Neural progenitor cell (in vitro differentiated cells): ENCODE data around the gene NRG2. TPM values are rescaled to one million over a fixed set of nuclear protein-coding genes. Genes with fewer than 3 reads are reported as not detected.

Source experiments
- DNase-seq: peaks from one replicate; pipeline ENCODE4 v3.0.0-alpha.2; 2016; ENCODE audit warnings: low spot score
- H2AFZ ChIP-seq: fragments of 200-600 bp; sonication (generic); replicated peaks from 2 replicates; pipeline ENCODE4 v1.6.1; 2016; ENCODE audit warnings: antibody characterized with exemption
- H3F3A ChIP-seq: fragments of 200-600 bp; sonication (generic); 2 replicates; pipeline ENCODE4 v1.6.1; 2016; ENCODE audit warnings: antibody characterized with exemption, low read depth
- H3K27ac ChIP-seq: fragments of 200-600 bp; sonication (generic); 2 replicates; pipeline ENCODE4 v1.5.1; 2016; ENCODE audit warnings: mild to moderate bottlenecking
- H3K27me3 ChIP-seq: fragments of 200-600 bp; sonication (generic); 2 replicates; pipeline ENCODE4 v1.6.1; 2016; ENCODE audit warnings: mild to moderate bottlenecking, moderate library complexity
- H3K36me3 ChIP-seq: fragments of 200-600 bp; sonication (generic); 2 replicates; pipeline ENCODE4 v1.5.1; 2016
- H3K4me1 ChIP-seq: fragments of 200-600 bp; sonication (generic); 2 replicates; pipeline ENCODE4 v1.6.1; 2016; ENCODE audit warnings: mixed run types
- H3K4me2 ChIP-seq: fragments of 200-600 bp; sonication (generic); 2 replicates; pipeline ENCODE4 v1.6.1; 2016
- H3K4me3 ChIP-seq: fragments of 200-600 bp; sonication (generic); 2 replicates; pipeline ENCODE4 v1.5.1; 2016
- H3K79me2 ChIP-seq: fragments of 200-600 bp; sonication (generic); 2 replicates; pipeline ENCODE4 v1.6.1; 2016; ENCODE audit warnings: low read depth
- H3K9ac ChIP-seq: fragments of 200-600 bp; sonication (generic); 2 replicates; pipeline ENCODE4 v1.6.1; 2016
- H3K9me3 ChIP-seq: fragments of 200-600 bp; sonication (generic); 2 replicates; pipeline ENCODE4 v1.5.1; 2016; ENCODE audit warnings: low read depth
- H4K20me1 ChIP-seq: fragments of 200-600 bp; sonication (generic); 2 replicates; pipeline ENCODE4 v1.6.1; 2016; ENCODE audit warnings: low read depth
- H3K27ac Mint-ChIP-seq: 3 replicates; pipeline ENCODE4 v1.8.0; 2021; ENCODE audit warnings: mixed read lengths
- H3K27me3 Mint-ChIP-seq: 2 replicates; pipeline ENCODE4 v1.8.0; 2022; ENCODE audit warnings: low read depth, mild to moderate bottlenecking, inconsistent platforms, moderate library complexity, mixed read lengths; ENCODE audit not compliant: insufficient read depth
- H3K36me3 Mint-ChIP-seq: 3 replicates; pipeline ENCODE4 v1.8.0; 2021; ENCODE audit warnings: mixed read lengths
- H3K4me1 Mint-ChIP-seq: 3 replicates; pipeline ENCODE4 v1.8.0; 2021; ENCODE audit warnings: mixed read lengths
- H3K4me3 Mint-ChIP-seq: 3 replicates; pipeline ENCODE4 v1.8.0; 2021; ENCODE audit warnings: mild to moderate bottlenecking, moderate library complexity, mixed read lengths
- H3K9me3 Mint-ChIP-seq: 3 replicates; pipeline ENCODE4 v1.8.0; 2020; ENCODE audit warnings: mixed read lengths
- EZH2 ChIP-seq: fragments of 200-600 bp; sonication (generic); IDR thresholded peaks from 2 replicates; pipeline ENCODE4 v1.6.1; 2017; ENCODE audit warnings: antibody characterized with exemption, mild to moderate bottlenecking, moderate library complexity
- EZH2phosphoT487 ChIP-seq: fragments of 200-600 bp; sonication (generic); IDR thresholded peaks from 2 replicates; pipeline ENCODE4 v1.6.1; 2017; ENCODE audit warnings: antibody characterized with exemption
- total RNA-seq: library from RNA; depleted of rRNA; stranded (reverse); fragments of >200 nt; gene quantifications from 2 replicates; pipeline ENCODE4 v1.2.3, GENCODE V29; 2015; ENCODE audit warnings: low replicate concordance
- TF ChIP-seq, protein P1 (sequence below): fragments of 200-600 bp; sonication (generic); IDR thresholded peaks from 2 replicates; pipeline ENCODE4 v1.5.1; 2017; ENCODE audit warnings: antibody characterized with exemption, mild to moderate bottlenecking

Gene NRG2
- total RNA-seq, 1 donor from 2014 or later, result 0.13 TPM

- H3K27ac ChIP-seq, result no peak overlapping the region
- peaks cover 11% of the 10 kb centered on the region for H3K27me3 Mint-ChIP-seq
- no peak overlapping the region for H2AFZ ChIP-seq
- no peak for DNase-seq
- H3K36me3 ChIP-seq, result no peaks in the 10 kb centered on the region
- no peak overlapping the region for H3K27ac Mint-ChIP-seq
- no peak for TF ChIP-seq EZH2phosphoT487
- no peak for TF ChIP-seq EZH2
- H3K27me3 ChIP-seq, result peaks cover 89% of the 10 kb centered on the region
- no peaks in the 10 kb centered on the region for H3K9me3 Mint-ChIP-seq
- no peaks in the 10 kb centered on the region for H3K79me2 ChIP-seq
- H3F3A ChIP-seq, result no peaks in the 10 kb centered on the region
- H3K4me3 ChIP-seq, result no peak overlapping the region
- H4K20me1 ChIP-seq, result no peaks in the 10 kb centered on the region
- H3K4me2 ChIP-seq, result no peak overlapping the region
- H3K36me3 Mint-ChIP-seq, result no peaks in the 10 kb centered on the region
- no peaks in the 10 kb centered on the region for H3K4me1 Mint-ChIP-seq
- H3K9ac ChIP-seq, result no peak overlapping the region
- H3K9me3 ChIP-seq, result no peaks in the 10 kb centered on the region
- no peak overlapping the region for H3K4me3 Mint-ChIP-seq
- no peaks in the 10 kb centered on the region for H3K4me1 ChIP-seq
Measured at GRCh38 chr5:140083650-140084049, 40.6 kb upstream of the NRG2 start.

DNA sequence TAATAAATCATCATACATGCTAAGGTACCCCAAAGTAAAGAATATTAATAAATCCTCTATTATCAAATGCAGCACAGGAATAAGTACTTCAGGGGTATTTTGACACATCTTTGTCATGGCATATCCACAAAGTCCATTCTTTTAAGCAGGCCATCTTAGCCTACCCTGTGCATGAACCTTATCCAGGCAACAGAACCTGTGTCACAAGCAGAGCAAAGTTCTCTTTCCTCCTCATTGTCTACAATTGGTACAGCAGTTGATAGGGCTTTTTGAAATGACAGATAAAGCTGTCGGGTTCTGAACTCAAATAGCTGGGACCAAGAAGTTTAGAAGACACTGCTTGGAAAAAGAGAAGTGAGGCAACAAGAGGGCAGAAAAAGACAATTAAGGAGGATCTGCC is 40.0 kb upstream of the NRG2 start:
- H3K4me3 ChIP-seq, result no peak overlapping the region
- no peaks in the 10 kb centered on the region for H3K9me3 Mint-ChIP-seq
- H3K4me2 ChIP-seq, result no peak overlapping the region
- no peaks in the 10 kb centered on the region for H3K36me3 ChIP-seq
- H3K79me2 ChIP-seq, result no peaks in the 10 kb centered on the region
- no peaks in the 10 kb centered on the region for H3K4me1 ChIP-seq
- no peak overlapping the region for H3K27ac Mint-ChIP-seq
- TF ChIP-seq EZH2phosphoT487 (no peak), EZH2 (no peak)
- TF ChIP-seq, protein P1, sequence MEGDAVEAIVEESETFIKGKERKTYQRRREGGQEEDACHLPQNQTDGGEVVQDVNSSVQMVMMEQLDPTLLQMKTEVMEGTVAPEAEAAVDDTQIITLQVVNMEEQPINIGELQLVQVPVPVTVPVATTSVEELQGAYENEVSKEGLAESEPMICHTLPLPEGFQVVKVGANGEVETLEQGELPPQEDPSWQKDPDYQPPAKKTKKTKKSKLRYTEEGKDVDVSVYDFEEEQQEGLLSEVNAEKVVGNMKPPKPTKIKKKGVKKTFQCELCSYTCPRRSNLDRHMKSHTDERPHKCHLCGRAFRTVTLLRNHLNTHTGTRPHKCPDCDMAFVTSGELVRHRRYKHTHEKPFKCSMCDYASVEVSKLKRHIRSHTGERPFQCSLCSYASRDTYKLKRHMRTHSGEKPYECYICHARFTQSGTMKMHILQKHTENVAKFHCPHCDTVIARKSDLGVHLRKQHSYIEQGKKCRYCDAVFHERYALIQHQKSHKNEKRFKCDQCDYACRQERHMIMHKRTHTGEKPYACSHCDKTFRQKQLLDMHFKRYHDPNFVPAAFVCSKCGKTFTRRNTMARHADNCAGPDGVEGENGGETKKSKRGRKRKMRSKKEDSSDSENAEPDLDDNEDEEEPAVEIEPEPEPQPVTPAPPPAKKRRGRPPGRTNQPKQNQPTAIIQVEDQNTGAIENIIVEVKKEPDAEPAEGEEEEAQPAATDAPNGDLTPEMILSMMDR, result no peak
- H3K27ac ChIP-seq, result no peak overlapping the region
- peaks cover 95% of the 10 kb centered on the region for H3K27me3 ChIP-seq
- no peaks in the 10 kb centered on the region for H3K4me1 Mint-ChIP-seq
- H4K20me1 ChIP-seq, result no peaks in the 10 kb centered on the region
- H3K36me3 Mint-ChIP-seq, result no peaks in the 10 kb centered on the region
- no peak for DNase-seq
- no peaks in the 10 kb centered on the region for H3K9me3 ChIP-seq
- no peak overlapping the region for H3K9ac ChIP-seq
- H3K27me3 Mint-ChIP-seq, result peaks cover 9% of the 10 kb centered on the region
- H2AFZ ChIP-seq, result no peak overlapping the region
- no peak overlapping the region for H3K4me3 Mint-ChIP-seq
- no peaks in the 10 kb centered on the region for H3F3A ChIP-seq

DNA sequence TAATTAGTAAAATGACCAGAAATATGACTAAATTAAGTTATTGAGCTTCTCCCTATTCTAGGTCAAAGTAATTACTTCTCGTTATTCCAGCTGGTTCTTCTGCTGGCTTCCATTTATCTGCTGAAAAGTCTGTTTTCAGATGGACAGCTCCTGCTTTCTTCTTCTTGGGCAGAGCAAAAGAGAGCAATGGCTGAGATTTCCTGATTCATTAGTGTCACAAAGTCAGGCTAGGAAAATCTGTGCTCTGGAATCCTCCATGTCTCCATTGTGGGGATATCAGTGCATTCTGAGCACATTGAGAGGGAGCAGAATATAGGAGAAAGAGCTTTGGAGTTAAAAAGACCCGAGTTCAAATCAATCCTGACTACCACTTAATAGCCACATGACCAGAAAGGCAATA is 33.7 kb upstream of the NRG2 start:
- Histone ChIP-seq H3K79me2 (no peaks in the 10 kb centered on the region), H2AFZ (no peak overlapping the region), H3K27me3 (peaks cover 91% of the 10 kb centered on the region), H3K4me1 (no peaks in the 10 kb centered on the region), H3K4me2 (no peak overlapping the region), H3F3A (peaks cover 4% of the 10 kb centered on the region), H3K27ac (no peak overlapping the region), H3K36me3 (no peaks in the 10 kb centered on the region), H3K9ac (no peak overlapping the region), H3K9me3 (no peaks in the 10 kb centered on the region), H4K20me1 (no peaks in the 10 kb centered on the region), H3K4me3 (no peak overlapping the region)
- H3K4me3 Mint-ChIP-seq, result no peak overlapping the region
- TF ChIP-seq EZH2 (no peak), EZH2phosphoT487 (no peak)
- TF ChIP-seq, protein P1, result no peak
- H3K9me3 Mint-ChIP-seq, result no peaks in the 10 kb centered on the region
- H3K27me3 Mint-ChIP-seq, result peaks cover 11% of the 10 kb centered on the region
- no peak overlapping the region for H3K27ac Mint-ChIP-seq
- H3K36me3 Mint-ChIP-seq, result no peaks in the 10 kb centered on the region
- peak; percentile 11 for DNase-seq
- no peaks in the 10 kb centered on the region for H3K4me1 Mint-ChIP-seq

DNA sequence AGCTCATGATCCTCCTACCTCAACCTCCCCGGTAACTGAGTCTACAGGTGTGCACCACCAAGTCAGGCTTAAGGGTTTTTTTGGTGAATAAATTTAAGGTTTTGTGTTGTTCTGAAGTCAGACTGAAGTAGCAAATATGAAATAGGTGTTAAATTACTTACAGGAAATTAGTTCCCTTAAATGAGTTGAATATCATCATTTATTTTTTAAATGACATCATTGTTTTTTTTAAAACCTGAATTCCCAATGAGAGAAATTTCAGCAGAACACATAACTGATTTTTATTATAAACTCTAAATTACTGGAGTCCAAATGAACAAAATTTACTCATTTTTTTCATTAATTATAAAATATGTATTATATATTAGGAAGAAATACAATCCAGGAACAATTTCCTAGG is 33.0 kb upstream of the NRG2 start:
- Histone ChIP-seq H3K9ac (no peak overlapping the region), H3K36me3 (no peaks in the 10 kb centered on the region), H3K4me3 (no peak overlapping the region), H3K4me2 (no peak overlapping the region), H4K20me1 (no peaks in the 10 kb centered on the region), H3K27me3 (peaks cover 91% of the 10 kb centered on the region), H3F3A (peaks cover 4% of the 10 kb centered on the region), H3K27ac (no peak overlapping the region), H3K4me1 (no peaks in the 10 kb centered on the region), H3K9me3 (no peaks in the 10 kb centered on the region), H2AFZ (no peak overlapping the region), H3K79me2 (no peaks in the 10 kb centered on the region)
- Mint-ChIP-seq H3K4me1 (no peaks in the 10 kb centered on the region), H3K4me3 (no peak overlapping the region), H3K27ac (no peak overlapping the region), H3K36me3 (no peaks in the 10 kb centered on the region), H3K9me3 (no peaks in the 10 kb centered on the region), H3K27me3 (peaks cover 11% of the 10 kb centered on the region)
- TF ChIP-seq, protein P1, result no peak
- TF ChIP-seq EZH2 (no peak), EZH2phosphoT487 (no peak)
- no peak for DNase-seq
